Bronchial epithelial cell (primary cell): ENCODE results near the gene FAM184A. TPM values are rescaled to one million over a fixed set of nuclear protein-coding genes. Genes with fewer than 3 reads are reported as not detected.

Source experiments
- DNase-seq: peaks from one replicate; pipeline ENCODE4 v3.0.0-alpha.2; 2010; ENCODE audit warnings: low read depth
- FAIRE-seq: peaks from 2 replicates; lab custom pipeline; 2011; peaks lifted over from hg19 to GRCh38; lab: Jason Lieb, UNC
- H3K27me3 ChIP-seq: 2 replicates; pipeline ENCODE4 v1.5.1; 2011; ENCODE audit warnings: low read length; ENCODE audit not compliant: control insufficient read depth, insufficient read depth
- H3K36me3 ChIP-seq: 2 replicates; pipeline ENCODE4 v1.5.1; 2011; ENCODE audit warnings: low read length; ENCODE audit not compliant: control insufficient read depth, insufficient read depth
- H3K4me3 ChIP-seq: 2 replicates; pipeline ENCODE4 v1.5.1; 2011; ENCODE audit warnings: mild to moderate bottlenecking, low read depth, low read length, control low read depth
- CTCF ChIP-seq: IDR thresholded peaks from 2 replicates; pipeline ENCODE4 v1.5.1; 2011; ENCODE audit warnings: mild to moderate bottlenecking, moderate library complexity, low read length, control low read depth, inconsistent platforms; ENCODE audit not compliant: insufficient read depth, severe bottlenecking
- total RNA-seq: library from RNA; depleted of rRNA; stranded (reverse); fragments of >200 nt; gene quantifications from 2 replicates; pipeline ENCODE4 v1.2.1, GENCODE V29; 2014

FAM184A gene
- total RNA-seq, 1 donor from 2014 or later: under 0.01 TPM

GRCh38 chr6:118945217-118945616 is 133.2 kb downstream of the FAM184A start:
- DNase-seq (no peak), FAIRE-seq (no peak)
- no peaks in the 10 kb centered on the region for H3K27me3 ChIP-seq
- H3K4me3 ChIP-seq: no peak overlapping the region
- no peak for TF ChIP-seq CTCF
- H3K36me3 ChIP-seq: no peaks in the 10 kb centered on the region

GRCh38 chr6:118940770-118941169 is 137.7 kb downstream of the FAM184A start:
- Histone ChIP-seq H3K27me3 (no peaks in the 10 kb centered on the region), H3K36me3 (no peaks in the 10 kb centered on the region), H3K4me3 (no peak overlapping the region)
- no peak for TF ChIP-seq CTCF
- peak; percentile 43 for FAIRE-seq
- no peak for DNase-seq

- Histone ChIP-seq H3K4me3 (no peak overlapping the region), H3K36me3 (no peaks in the 10 kb centered on the region), H3K27me3 (no peaks in the 10 kb centered on the region)
- TF ChIP-seq CTCF: no peak
- FAIRE-seq (no peak), DNase-seq (no peak)
These were observed 138.8 kb downstream of the FAM184A start for GRCh38 chr6:118939683-118940082.

- no peak for TF ChIP-seq CTCF
- H3K36me3 ChIP-seq: peaks cover 1% of the 10 kb centered on the region
- no peaks in the 10 kb centered on the region for H3K27me3 ChIP-seq
- DNase-seq (no peak), FAIRE-seq (no peak)
- no peak overlapping the region for H3K4me3 ChIP-seq
These were observed 142.3 kb downstream of the FAM184A start for GRCh38 chr6:118935978-118936703.

- H3K4me3 ChIP-seq: peak overlapping the region; percentile 67
- H3K36me3 ChIP-seq: peaks cover 1% of the 10 kb centered on the region
- TF ChIP-seq CTCF: no peak
- FAIRE-seq: no peak
- H3K27me3 ChIP-seq: no peaks in the 10 kb centered on the region
- DNase-seq: no peak
These were observed 143.2 kb downstream of the FAM184A start for GRCh38 chr6:118935331-118935668.
